Measurements from ENCODE around the gene HSPB8.

- no peak for TF ChIP-seq CTCF (IDR thresholded peaks at IDR 0.05; ENCODE audit: insufficient read depth, low read length)
- TF ChIP-seq POLR2AphosphoS5 (IDR thresholded peaks at IDR 0.05; ENCODE audit: low read depth): no peak
- no peak for TF ChIP-seq GABPA (IDR thresholded peaks at IDR 0.05; ENCODE audit: low read depth)
- TF ChIP-seq, protein P1, sequence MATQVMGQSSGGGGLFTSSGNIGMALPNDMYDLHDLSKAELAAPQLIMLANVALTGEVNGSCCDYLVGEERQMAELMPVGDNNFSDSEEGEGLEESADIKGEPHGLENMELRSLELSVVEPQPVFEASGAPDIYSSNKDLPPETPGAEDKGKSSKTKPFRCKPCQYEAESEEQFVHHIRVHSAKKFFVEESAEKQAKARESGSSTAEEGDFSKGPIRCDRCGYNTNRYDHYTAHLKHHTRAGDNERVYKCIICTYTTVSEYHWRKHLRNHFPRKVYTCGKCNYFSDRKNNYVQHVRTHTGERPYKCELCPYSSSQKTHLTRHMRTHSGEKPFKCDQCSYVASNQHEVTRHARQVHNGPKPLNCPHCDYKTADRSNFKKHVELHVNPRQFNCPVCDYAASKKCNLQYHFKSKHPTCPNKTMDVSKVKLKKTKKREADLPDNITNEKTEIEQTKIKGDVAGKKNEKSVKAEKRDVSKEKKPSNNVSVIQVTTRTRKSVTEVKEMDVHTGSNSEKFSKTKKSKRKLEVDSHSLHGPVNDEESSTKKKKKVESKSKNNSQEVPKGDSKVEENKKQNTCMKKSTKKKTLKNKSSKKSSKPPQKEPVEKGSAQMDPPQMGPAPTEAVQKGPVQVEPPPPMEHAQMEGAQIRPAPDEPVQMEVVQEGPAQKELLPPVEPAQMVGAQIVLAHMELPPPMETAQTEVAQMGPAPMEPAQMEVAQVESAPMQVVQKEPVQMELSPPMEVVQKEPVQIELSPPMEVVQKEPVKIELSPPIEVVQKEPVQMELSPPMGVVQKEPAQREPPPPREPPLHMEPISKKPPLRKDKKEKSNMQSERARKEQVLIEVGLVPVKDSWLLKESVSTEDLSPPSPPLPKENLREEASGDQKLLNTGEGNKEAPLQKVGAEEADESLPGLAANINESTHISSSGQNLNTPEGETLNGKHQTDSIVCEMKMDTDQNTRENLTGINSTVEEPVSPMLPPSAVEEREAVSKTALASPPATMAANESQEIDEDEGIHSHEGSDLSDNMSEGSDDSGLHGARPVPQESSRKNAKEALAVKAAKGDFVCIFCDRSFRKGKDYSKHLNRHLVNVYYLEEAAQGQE (IDR thresholded peaks at IDR 0.05; ENCODE audit: insufficient replicate concordance, low read depth): no peak
Measured at GRCh38 chr12:119145367-119145766, 33.4 kb upstream of the HSPB8 start.
